ENCODE results near the gene CHRNA1. TPM values are rescaled to one million over a fixed set of nuclear protein-coding genes. Genes with fewer than 3 reads are reported as not detected.

CHRNA1 gene
- total RNA-seq (2014; rRNA removed; shearing (Covaris generic)), result not detected in 2 replicates
- not detected in 2 replicates for polyA plus RNA-seq (2016; fragmentation: Nextera tagmentation; extraction: Ambion mirVana)
- long read RNA-seq, result 0 reads

- H3K4me3 Mint-ChIP-seq, result no peak within 1 kb of the TSS
- peak; percentile 46 for ATAC-seq
These were observed at the start of gene CHRNA1 for GRCh38 chr2:174764280-174765255. Gene CHRNA1 (minus strand): TSS chr2:174764472. CDS start chr2:174764394, 78 bp downstream.

More at GRCh38 chr2:174764280-174765255, at the start of gene CHRNA1:
- Histone ChIP-seq H3K36me3 (ENCODE audit: insufficient read depth) (no peaks in the 10 kb centered on the region), H3K4me2 (no peak within 1 kb of the TSS), H4K20me1 (replicated peaks; ENCODE audit: insufficient read depth) (no peaks in the 10 kb centered on the region), H3K4me1 (ENCODE audit: insufficient read depth) (peaks cover 10% of the 10 kb centered on the region; the same call in 1 of the 2 replicates), H3K27ac (ENCODE audit: low read depth) (no peak within 1 kb of the TSS), H3F3A (replicated peaks; ENCODE audit: low read depth) (peaks cover 5% of the 10 kb centered on the region; the same call in 1 of the 2 replicates), H3K9me2 (ENCODE audit: insufficient read depth) (peaks cover 3% of the 10 kb centered on the region; the same call in 1 of the 2 replicates), H2AFZ (peak within 1 kb of the TSS; percentile 93), H3K79me2 (replicated peaks; ENCODE audit: insufficient read depth) (no peaks in the 10 kb centered on the region), H3K27me3 (ENCODE audit: insufficient read depth) (no peaks in the 10 kb centered on the region), H3K4me3 (no peak within 1 kb of the TSS)
- Mint-ChIP-seq H3K9me3 (no peaks in the 10 kb centered on the region), H3K36me3 (ENCODE audit: low read depth) (no peaks in the 10 kb centered on the region; the same call in 2 of the 3 replicates), H3K4me1 (peaks cover 22% of the 10 kb centered on the region), H3K27ac (no peak within 1 kb of the TSS), H3K27me3 (ENCODE audit: insufficient read depth, low read depth, poor library complexity) (peaks cover 7% of the 10 kb centered on the region)
- no peak for DNase-seq (ENCODE audit: low spot score)
- no peak for TF ChIP-seq ZNF462 (CRISPR knock-in tag; IDR thresholded peaks at IDR 0.05)
- TF ChIP-seq, protein P1, sequence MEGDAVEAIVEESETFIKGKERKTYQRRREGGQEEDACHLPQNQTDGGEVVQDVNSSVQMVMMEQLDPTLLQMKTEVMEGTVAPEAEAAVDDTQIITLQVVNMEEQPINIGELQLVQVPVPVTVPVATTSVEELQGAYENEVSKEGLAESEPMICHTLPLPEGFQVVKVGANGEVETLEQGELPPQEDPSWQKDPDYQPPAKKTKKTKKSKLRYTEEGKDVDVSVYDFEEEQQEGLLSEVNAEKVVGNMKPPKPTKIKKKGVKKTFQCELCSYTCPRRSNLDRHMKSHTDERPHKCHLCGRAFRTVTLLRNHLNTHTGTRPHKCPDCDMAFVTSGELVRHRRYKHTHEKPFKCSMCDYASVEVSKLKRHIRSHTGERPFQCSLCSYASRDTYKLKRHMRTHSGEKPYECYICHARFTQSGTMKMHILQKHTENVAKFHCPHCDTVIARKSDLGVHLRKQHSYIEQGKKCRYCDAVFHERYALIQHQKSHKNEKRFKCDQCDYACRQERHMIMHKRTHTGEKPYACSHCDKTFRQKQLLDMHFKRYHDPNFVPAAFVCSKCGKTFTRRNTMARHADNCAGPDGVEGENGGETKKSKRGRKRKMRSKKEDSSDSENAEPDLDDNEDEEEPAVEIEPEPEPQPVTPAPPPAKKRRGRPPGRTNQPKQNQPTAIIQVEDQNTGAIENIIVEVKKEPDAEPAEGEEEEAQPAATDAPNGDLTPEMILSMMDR (conservative IDR thresholded peaks at IDR 0.05; ENCODE audit: low read depth in 2 of 2), result no peak
- no peak for TF ChIP-seq NANOG (IDR thresholded peaks at IDR 0.05; ENCODE audit: borderline replicate concordance)
- no peak for TF ChIP-seq REST (IDR thresholded peaks at IDR 0.05; ENCODE audit: unreplicated experiment)
- no peak for TF ChIP-seq EZH2phosphoT487 (IDR thresholded peaks at IDR 0.05; ENCODE audit: unreplicated experiment)
- no peak for TF ChIP-seq ZNF114 (CRISPR knock-in tag; IDR thresholded peaks at IDR 0.05)
- no peak for TF ChIP-seq STAT1 (IDR thresholded peaks at IDR 0.05; ENCODE audit: unreplicated experiment)
- TF ChIP-seq EZH2 (IDR thresholded peaks at IDR 0.05; ENCODE audit: low read depth, unreplicated experiment), result no peak
- no peak for TF ChIP-seq ZNF331 (CRISPR knock-in tag; IDR thresholded peaks at IDR 0.05; ENCODE audit: low read depth)
- no peak for TF ChIP-seq JUNB (IDR thresholded peaks at IDR 0.05; ENCODE audit: unreplicated experiment)
- no peak for TF ChIP-seq CREB1 (CRISPR knock-in tag; IDR thresholded peaks at IDR 0.05; ENCODE audit: low read depth)
- no peak for TF ChIP-seq POLR2AphosphoS5 (IDR thresholded peaks at IDR 0.05; ENCODE audit: low read depth)
- TF ChIP-seq, protein P2, sequence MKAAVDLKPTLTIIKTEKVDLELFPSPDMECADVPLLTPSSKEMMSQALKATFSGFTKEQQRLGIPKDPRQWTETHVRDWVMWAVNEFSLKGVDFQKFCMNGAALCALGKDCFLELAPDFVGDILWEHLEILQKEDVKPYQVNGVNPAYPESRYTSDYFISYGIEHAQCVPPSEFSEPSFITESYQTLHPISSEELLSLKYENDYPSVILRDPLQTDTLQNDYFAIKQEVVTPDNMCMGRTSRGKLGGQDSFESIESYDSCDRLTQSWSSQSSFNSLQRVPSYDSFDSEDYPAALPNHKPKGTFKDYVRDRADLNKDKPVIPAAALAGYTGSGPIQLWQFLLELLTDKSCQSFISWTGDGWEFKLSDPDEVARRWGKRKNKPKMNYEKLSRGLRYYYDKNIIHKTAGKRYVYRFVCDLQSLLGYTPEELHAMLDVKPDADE (IDR thresholded peaks at IDR 0.05), result no peak

All from GM23338 (cell line).